ENCODE results near the gene SPSB3. TPM values are rescaled to one million over a fixed set of nuclear protein-coding genes. Genes with fewer than 3 reads are reported as not detected.
A peak's percentile ranks its signal among the peaks of the same experiment; 100 is the strongest.

Gene SPSB3
- total and polyA plus RNA-seq, 4 donors = 27.7 to 60.5 (median 37.8) TPM

GRCh38 chr16:1780677-1781072 is 1.7 kb downstream of the SPSB3 start:
- H3K4me1 ChIP-seq (ENCODE audit: control insufficient read depth in 4 of 4, insufficient read depth in 4 of 4, low read length in 3 of 4) = peaks cover 14 to 58% (median 37%) of the 10 kb centered on the region in 4 donors
- no peak for TF ChIP-seq REST (IDR thresholded peaks at IDR 0.05)
- no peak for TF ChIP-seq SP1 (IDR thresholded peaks at IDR 0.05)
- TF ChIP-seq FOXA1 (IDR thresholded peaks at IDR 0.05) = no peak
- TF ChIP-seq JUND (IDR thresholded peaks at IDR 0.05) = no peak
- TF ChIP-seq RAD21 (IDR thresholded peaks at IDR 0.05) = no peak
- DNase-seq (ENCODE audit: low spot score) = no peak
- H3K36me3 ChIP-seq (ENCODE audit: control insufficient read depth in 4 of 4, insufficient read depth in 3 of 4, low read depth in 1 of 4, low read length in 3 of 4) = peaks cover 0 to 18% (median 9%) of the 10 kb centered on the region in 4 donors
- H3K9me3 ChIP-seq (ENCODE audit: control insufficient read depth in 4 of 4, low read length in 3 of 4) = no peaks in the 10 kb centered on the region
- H3K27me3 ChIP-seq (ENCODE audit: control insufficient read depth in 4 of 4, insufficient read depth in 4 of 4, low read length in 3 of 4) = no peaks in the 10 kb centered on the region
- peak overlapping the region; percentile 84 to 87 for H3K27ac ChIP-seq (ENCODE audit: low read depth in 1 of 2, low read length in 2 of 2)
- no peak overlapping the region for H3K4me3 ChIP-seq (ENCODE audit: low read depth in 1 of 3, low read length in 3 of 3)
- WGBS = 53% methylated on average over 6 of the region's 6 CpGs
- no peak overlapping the region for H3K9ac ChIP-seq (ENCODE audit: low read depth in 1 of 2, low read length in 2 of 2)

- no peak for DNase-seq (ENCODE audit: low spot score)
- no peaks in the 10 kb centered on the region for H3K27me3 ChIP-seq (ENCODE audit: control insufficient read depth in 4 of 4, insufficient read depth in 4 of 4, low read length in 3 of 4)
- 46% methylated on average over 27 of the region's 27 CpGs for WGBS
- peaks cover 0 to 18% (median 9%) of the 10 kb centered on the region in 4 donors for H3K36me3 ChIP-seq (ENCODE audit: control insufficient read depth in 4 of 4, insufficient read depth in 3 of 4, low read depth in 1 of 4, low read length in 3 of 4)
- no peak overlapping the region for H3K4me3 ChIP-seq (ENCODE audit: low read depth in 1 of 3, low read length in 3 of 3)
- H3K9ac ChIP-seq (ENCODE audit: low read depth in 1 of 2, low read length in 2 of 2) = peak overlapping the region in 1 of 2 donors; percentile 11
- peaks cover 14 to 55% (median 34%) of the 10 kb centered on the region in 4 donors for H3K4me1 ChIP-seq (ENCODE audit: control insufficient read depth in 4 of 4, insufficient read depth in 4 of 4, low read length in 3 of 4)
- H3K9me3 ChIP-seq (ENCODE audit: control insufficient read depth in 4 of 4, low read length in 3 of 4) = no peaks in the 10 kb centered on the region
- TF ChIP-seq ATF3 (IDR thresholded peaks at IDR 0.05) = no peak
- TF ChIP-seq RAD21 (IDR thresholded peaks at IDR 0.05) = peak in 1 of 2 donors; percentile 37
- peak; percentile 89 to 93 for TF ChIP-seq RXRA (IDR thresholded peaks at IDR 0.05)
- peak; percentile 73 to 79 for TF ChIP-seq HNF4A (conservative IDR thresholded peaks at IDR 0.05)
- TF ChIP-seq EGR1 (IDR thresholded peaks at IDR 0.05; ENCODE audit: low read depth in 2 of 2) = peak in 1 of 2 donors; percentile 26
- TF ChIP-seq GABPA (IDR thresholded peaks at IDR 0.05 in 1 of 2, conservative IDR thresholded peaks at IDR 0.05 in 1 of 2) = peak; percentile 57 to 85
- peak; percentile 73 for TF ChIP-seq SP1 (IDR thresholded peaks at IDR 0.05)
- TF ChIP-seq YY1 (IDR thresholded peaks at IDR 0.05) = no peak
- peak overlapping the region; percentile 84 to 87 for H3K27ac ChIP-seq (ENCODE audit: low read depth in 1 of 2, low read length in 2 of 2)
Measured at GRCh38 chr16:1779741-1780676, 2.4 kb downstream of the SPSB3 start.

- no peak for DNase-seq (ENCODE audit: low spot score)
- H3K27me3 ChIP-seq (ENCODE audit: control insufficient read depth in 4 of 4, insufficient read depth in 4 of 4, low read length in 3 of 4) = no peaks in the 10 kb centered on the region
- peaks cover 17 to 56% (median 40%) of the 10 kb centered on the region in 4 donors for H3K4me1 ChIP-seq (ENCODE audit: control insufficient read depth in 4 of 4, insufficient read depth in 4 of 4, low read length in 3 of 4)
- 85% methylated on average over 8 of the region's 8 CpGs for WGBS
- H3K4me3 ChIP-seq (ENCODE audit: low read depth in 1 of 3, low read length in 3 of 3) = no peak overlapping the region
- H3K27ac ChIP-seq (ENCODE audit: low read depth in 1 of 2, low read length in 2 of 2) = peak overlapping the region; percentile 84 to 87
- no peaks in the 10 kb centered on the region for H3K9me3 ChIP-seq (ENCODE audit: control insufficient read depth in 4 of 4, low read length in 3 of 4)
- H3K36me3 ChIP-seq (ENCODE audit: control insufficient read depth in 4 of 4, insufficient read depth in 3 of 4, low read depth in 1 of 4, low read length in 3 of 4) = peaks cover 0 to 18% (median 10%) of the 10 kb centered on the region in 4 donors
- no peak overlapping the region for H3K9ac ChIP-seq (ENCODE audit: low read depth in 1 of 2, low read length in 2 of 2)
- no peak for TF ChIP-seq SP1 (IDR thresholded peaks at IDR 0.05)
- no peak for TF ChIP-seq FOXA1 (IDR thresholded peaks at IDR 0.05)
- TF ChIP-seq HNF4G (IDR thresholded peaks at IDR 0.05) = no peak
- TF ChIP-seq EGR1 (IDR thresholded peaks at IDR 0.05; ENCODE audit: low read depth in 2 of 2) = no peak
- no peak for TF ChIP-seq REST (IDR thresholded peaks at IDR 0.05)
- TF ChIP-seq RAD21 (IDR thresholded peaks at IDR 0.05) = no peak
- TF ChIP-seq MAX (IDR thresholded peaks at IDR 0.05) = no peak
- TF ChIP-seq NR2F2 (IDR thresholded peaks at IDR 0.05) = no peak
- TF ChIP-seq TAF1 (conservative IDR thresholded peaks at IDR 0.05) = no peak
- TF ChIP-seq RXRA (IDR thresholded peaks at IDR 0.05) = no peak
- no peak for TF ChIP-seq ATF3 (IDR thresholded peaks at IDR 0.05)
Measured at GRCh38 chr16:1779234-1779701, 3.1 kb downstream of the SPSB3 start.

Data from liver (tissue), 9 donors.